Peyer's patch (tissue), 4 donors: ENCODE measurements around the gene ZC3H15.

Experiments
- CTCF ChIP-seq, 6 experiments: fragments of 450-650 bp in 4 of 6; fragments of 200-600 bp in 2 of 6; sonication (generic) in 1 of 6; IDR thresholded peaks; one replicate each; pipeline ENCODE4 v1.5.1; 2017 to 2019; ENCODE audit warnings: antibody characterized with exemption in 6 of 6, mild to moderate bottlenecking in 3 of 6, moderate library complexity in 1 of 6
- POLR2A ChIP-seq, 2 donors: fragments of 450-650 bp; IDR thresholded peaks; one replicate each; pipeline ENCODE4 v1.5.1; 2017; ENCODE audit warnings: antibody characterized with exemption in 2 of 2, mild to moderate bottlenecking in 2 of 2, moderate library complexity in 2 of 2

- no peak for TF ChIP-seq CTCF (IDR thresholded peaks at IDR 0.05)
- no peak for TF ChIP-seq POLR2A (IDR thresholded peaks at IDR 0.05)
Measured at GRCh38 chr2:186485576-186485870, 537 bp upstream of the ZC3H15 start.
